Endothelial cell of umbilical vein (primary cell): ENCODE results near the gene CFAP300. TPM values are rescaled to one million over a fixed set of nuclear protein-coding genes. Genes with fewer than 3 reads are reported as not detected.

ENCODE experiments used
- BruUV-seq: library from RNA; stranded (reverse); fragments of 400-500 nt; replicated peaks from 2 replicates; lab custom pipeline; 2021; lab: Mats Ljungman, UMichigan
- CTCF ChIA-PET: fragments of 300-600, 350-600 bp; sonication (Branson Sonifier 250); formaldehyde crosslinking; loops from one replicate; lab custom pipeline; 2021; ENCODE audit warnings: antibody characterized with exemption, inconsistent platforms; lab: Charles Lee
- POLR2A ChIA-PET: fragments of 300-600, 350-600 bp; sonication (Branson Sonifier 250); formaldehyde crosslinking; loops from one replicate; lab custom pipeline; 2021; ENCODE audit warnings: antibody characterized with exemption, inconsistent platforms; lab: Charles Lee
- DNase-seq: peaks from one replicate; pipeline ENCODE4 v3.0.0-alpha.2; 2011; ENCODE audit warnings: low read depth, low spot score
- FAIRE-seq: peaks from 2 replicates; lab custom pipeline; 2011; peaks lifted over from hg19 to GRCh38; lab: Jason Lieb, UNC
- H2AFZ ChIP-seq: 2 replicates; pipeline ENCODE4 v1.6.0; 2012; ENCODE audit warnings: low read depth, low read length, control low read depth, inconsistent platforms
- H3K27ac ChIP-seq: 2 replicates; pipeline ENCODE4 v1.5.1; 2011; ENCODE audit warnings: low read depth, mild to moderate bottlenecking, control low read depth, low read length, moderate library complexity; ENCODE audit not compliant: insufficient read depth
- H3K27me3 ChIP-seq, 2 experiments: 2 replicates each; pipeline versions ENCODE4 v1.6.0 to v1.6.1; 2011; ENCODE audit warnings: low read length in 2 of 2, mixed read lengths in 1 of 2; ENCODE audit not compliant: control insufficient read depth in 2 of 2, insufficient read depth in 2 of 2
- H3K36me3 ChIP-seq, 2 experiments: 2 replicates in 1 of 2; 3 replicates in 1 of 2; pipeline ENCODE4 v1.5.1; 2011; ENCODE audit warnings: low read length in 2 of 2, mild to moderate bottlenecking in 1 of 2, moderate library complexity in 1 of 2; ENCODE audit not compliant: control insufficient read depth in 2 of 2, insufficient read depth in 2 of 2; ENCODE audit errors: extremely low read depth in 1 of 2
- H3K4me1 ChIP-seq: 3 replicates; pipeline ENCODE4 v1.5.1; 2011; ENCODE audit warnings: mild to moderate bottlenecking, low read length; ENCODE audit not compliant: control insufficient read depth, insufficient read depth; ENCODE audit errors: extremely low read depth
- H3K4me2 ChIP-seq: 2 replicates; pipeline ENCODE4 v1.6.1; 2011; ENCODE audit warnings: low read length, control low read depth, mixed read lengths; ENCODE audit not compliant: insufficient read depth
- H3K4me3 ChIP-seq, 3 experiments: fragments of 200-600 bp in 1 of 3; sonication (generic), shearing (Covaris generic) in 1 of 3; replicated peaks in 1 of 3; 2 replicates each; pipeline ENCODE4 v1.5.1; 2011 to 2016; ENCODE audit warnings: control low read depth in 3 of 3, low read length in 3 of 3, mild to moderate bottlenecking in 2 of 3, inconsistent platforms in 1 of 3, low read depth in 1 of 3, moderate library complexity in 1 of 3; ENCODE audit not compliant: insufficient read depth in 1 of 3
- H3K79me2 ChIP-seq: 2 replicates; pipeline ENCODE4 v1.6.0; 2012; ENCODE audit warnings: low read length, inconsistent platforms; ENCODE audit not compliant: control insufficient read depth, insufficient read depth
- H3K9ac ChIP-seq: replicated peaks from 2 replicates; pipeline ENCODE3; 2011; ENCODE audit warnings: low read length, control low read depth; ENCODE audit not compliant: insufficient read depth; ENCODE audit errors: extremely low read depth
- H3K9me1 ChIP-seq: replicated peaks from 3 replicates; pipeline ENCODE4 v1.6.0; 2011; ENCODE audit warnings: mild to moderate bottlenecking, low read length; ENCODE audit not compliant: control insufficient read depth, insufficient read depth; ENCODE audit errors: extremely low read depth
- H3K9me3 ChIP-seq: replicated peaks from 2 replicates; pipeline ENCODE4 v1.5.1; 2012; ENCODE audit warnings: low read length, inconsistent platforms; ENCODE audit not compliant: control insufficient read depth, insufficient read depth
- H4K20me1 ChIP-seq: replicated peaks from 2 replicates; pipeline ENCODE3; 2011; ENCODE audit warnings: mild to moderate bottlenecking, low read length; ENCODE audit not compliant: control insufficient read depth, insufficient read depth; ENCODE audit errors: extremely low read depth
- CTCF ChIP-seq, 2 donors: IDR thresholded peaks; 1 replicate in 1 of 2; 2 replicates in 1 of 2; pipeline ENCODE4 v1.5.1; 2011; ENCODE audit warnings: low read length in 2 of 2, mild to moderate bottlenecking in 2 of 2, moderate library complexity in 2 of 2, control low read depth in 1 of 2, inconsistent platforms in 1 of 2, low read depth in 1 of 2; ENCODE audit not compliant: insufficient read depth in 1 of 2; ENCODE audit errors: extremely low read depth in 1 of 2
- EZH2 ChIP-seq: IDR thresholded peaks from 2 replicates; pipeline ENCODE4 v1.6.1; 2012; ENCODE audit warnings: borderline replicate concordance, low read depth, mild to moderate bottlenecking, moderate library complexity, low read length, inconsistent platforms; ENCODE audit not compliant: severe bottlenecking
- FOS ChIP-seq: IDR thresholded peaks from 2 replicates; pipeline ENCODE4 v1.6.1; 2011; ENCODE audit warnings: mild to moderate bottlenecking, low read length, moderate library complexity, borderline replicate concordance; ENCODE audit not compliant: insufficient read depth
- GATA2 ChIP-seq: IDR thresholded peaks from 2 replicates; pipeline ENCODE4 v1.7.0; 2011; ENCODE audit warnings: low read depth, mild to moderate bottlenecking, moderate library complexity, mixed read lengths, low read length; ENCODE audit not compliant: insufficient read length, insufficient read depth
- JUN ChIP-seq: IDR thresholded peaks from 2 replicates; pipeline ENCODE4 v1.6.1; 2011; ENCODE audit warnings: borderline replicate concordance, low read depth; ENCODE audit not compliant: insufficient read length, insufficient read depth
- MAX ChIP-seq: IDR thresholded peaks from 2 replicates; pipeline ENCODE4 v1.6.1; 2011; ENCODE audit not compliant: insufficient read depth, insufficient read length
- POLR2A ChIP-seq: IDR thresholded peaks from 2 replicates; pipeline ENCODE4 v1.6.1; 2012; ENCODE audit warnings: low read depth, mild to moderate bottlenecking, control low read depth, low read length
- POLR2AphosphoS5 ChIP-seq: IDR thresholded peaks from 2 replicates; pipeline ENCODE4 v1.6.1; 2012; ENCODE audit warnings: low read depth, mild to moderate bottlenecking, control low read depth, low read length, moderate library complexity; ENCODE audit not compliant: insufficient read depth
- dilution Hi-C: fragments of 300-500 bp; cut with MboI; formaldehyde crosslinking; loops from one replicate; pipeline ENCODE4 v1.15.0; 2019; ENCODE audit warnings: low sequenced_read_pairs; ENCODE audit not compliant: extremely low pct_ligation_motif_present
- intact Hi-C: fragments of 100-400 bp; cut with micrococcal nuclease; formaldehyde crosslinking; loops from one replicate; pipeline ENCODE4 v1.10.0; 2022
- polyA plus RNA-seq, 4 experiments: library from polyadenylated mRNA; depleted of rRNA in 3 of 4; stranded (reverse) in 3 of 4; unstranded in 1 of 4; fragments of >200 nt; gene quantifications; 2 replicates each; pipeline versions ENCODE4 v1.2.1 to v1.2.3, GENCODE V29; 2011 to 2012; ENCODE audit warnings: missing spikeins in 1 of 4
- total RNA-seq: library from RNA; stranded (reverse); gene quantifications from 2 replicates; pipeline ENCODE4 v1.2.3, GENCODE V29; 2021

CFAP300 gene
- total and polyA plus RNA-seq, 2 donors (not counting 3 experiments of a cell fraction or from before 2014, with no cell fraction given) = 0.07 TPM; not detected in 1

GRCh38 chr11:102050927-102051575 lies 3.8 kb downstream of the CFAP300 start:
- Histone ChIP-seq H3K4me1 (peaks cover 15% of the 10 kb centered on the region), H3K4me3 (no peak overlapping the region), H3K9me1 (no peaks in the 10 kb centered on the region), H3K9me3 (no peaks in the 10 kb centered on the region), H3K9ac (no peak overlapping the region), H4K20me1 (no peaks in the 10 kb centered on the region), H3K27ac (no peak overlapping the region), H2AFZ (no peak overlapping the region), H3K4me2 (no peak overlapping the region), H3K36me3 (no peaks in the 10 kb centered on the region), H3K27me3 (no peaks in the 10 kb centered on the region), H3K79me2 (no peaks in the 10 kb centered on the region)
- dilution Hi-C loops (no loop called here), intact Hi-C loops (no loop called here)
- TF ChIP-seq MAX (no peak), POLR2A (no peak), CTCF (IDR thresholded peaks at IDR 0.05; ENCODE audit: extremely low read depth in 1 of 2, insufficient read depth in 1 of 2, low read depth in 1 of 2, low read length in 2 of 2) (no peak), FOS (no peak), POLR2AphosphoS5 (no peak), JUN (no peak), EZH2 (no peak), GATA2 (no peak)
- no peak for FAIRE-seq
- ChIA-PET POLR2A (no interaction called here), CTCF (interaction anchor here (1.1 kb wide), 1 partner anchor 10 kb away, joined by 4 read pairs; no protein-coding TSS in a partner anchor)
- no TSS peak for BruUV-seq
- no peak for DNase-seq
